DND-41 (cell line): ENCODE measurements around the gene RPA1.

Experiments
- CTCF ChIP-seq: IDR thresholded peaks from 2 replicates; pipeline ENCODE4 v1.5.1; 2012; ENCODE audit warnings: borderline replicate concordance, low read length, moderate library complexity, mild to moderate bottlenecking; ENCODE audit not compliant: poor library complexity, severe bottlenecking; ENCODE audit errors: extremely low read depth
- EZH2 ChIP-seq: IDR thresholded peaks from 3 replicates; pipeline ENCODE4 v1.6.1; 2012; ENCODE audit warnings: borderline replicate concordance, low read depth, mild to moderate bottlenecking, moderate library complexity, low read length, inconsistent platforms; ENCODE audit not compliant: severe bottlenecking

GRCh38 chr17:1890758-1891450 is 61.1 kb downstream of the RPA1 start:
- TF ChIP-seq CTCF (no peak), EZH2 (no peak)
